Cardiac fibroblast (primary cell): ENCODE results near the gene FDCSP.

Experiments used
- DNase-seq, 2 donors: peaks; one replicate each; pipeline versions ENCODE4 v3.0.0 to v3.0.0-alpha.2; 2010; ENCODE audit warnings: low read depth in 2 of 2
- H3K4me3 ChIP-seq, 2 donors: replicated peaks in 1 of 2; 1 replicate in 1 of 2; 2 replicates in 1 of 2; pipeline ENCODE4 v1.5.1; 2011; ENCODE audit warnings: low read depth in 2 of 2, low read length in 2 of 2, mild to moderate bottlenecking in 2 of 2, moderate library complexity in 1 of 2
- TF ChIP-seq, protein P1 (sequence below): IDR thresholded peaks from one replicate; pipeline ENCODE4 v1.5.1; 2011; ENCODE audit warnings: low read depth, mild to moderate bottlenecking, low read length, inconsistent platforms

FDCSP gene

DNA sequence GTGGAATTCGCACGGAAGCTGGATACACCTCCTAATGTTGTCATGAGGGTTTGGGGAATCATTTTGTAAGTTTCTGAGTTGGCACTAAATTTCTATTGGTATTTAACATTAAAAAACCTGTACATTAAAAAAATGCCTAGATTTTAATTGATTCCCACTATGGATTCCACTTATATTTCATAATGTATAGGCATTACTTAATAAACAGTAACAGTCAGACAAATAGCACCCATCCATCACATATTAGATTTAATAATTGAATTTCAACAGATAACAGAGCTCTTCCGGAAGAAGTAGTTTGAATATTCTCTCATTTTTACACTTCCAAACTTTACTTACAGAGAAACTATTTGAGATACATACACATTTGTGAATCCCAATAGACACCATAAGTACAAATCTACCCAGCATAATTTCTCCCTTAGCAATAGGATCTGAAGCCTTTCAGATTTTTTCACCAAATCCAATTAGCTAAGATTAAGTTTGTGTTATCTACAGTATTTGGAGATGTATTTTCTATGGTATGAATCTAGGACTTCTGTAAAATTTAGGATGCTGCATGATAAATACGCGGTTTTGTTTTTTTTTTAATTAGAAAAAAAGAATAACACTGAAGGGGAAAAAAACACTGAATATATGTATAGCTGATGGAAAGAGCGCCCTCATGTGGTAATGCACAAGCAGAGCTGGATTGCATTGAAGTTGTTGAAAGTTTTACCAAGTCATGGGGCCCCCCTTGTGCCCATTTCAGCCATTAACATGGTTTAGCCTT, 42.6 kb upstream of the FDCSP start:
- H3K4me3 ChIP-seq, result no peak overlapping the region
- DNase-seq, result peak; percentile 67 to 77
- TF ChIP-seq, protein P1, sequence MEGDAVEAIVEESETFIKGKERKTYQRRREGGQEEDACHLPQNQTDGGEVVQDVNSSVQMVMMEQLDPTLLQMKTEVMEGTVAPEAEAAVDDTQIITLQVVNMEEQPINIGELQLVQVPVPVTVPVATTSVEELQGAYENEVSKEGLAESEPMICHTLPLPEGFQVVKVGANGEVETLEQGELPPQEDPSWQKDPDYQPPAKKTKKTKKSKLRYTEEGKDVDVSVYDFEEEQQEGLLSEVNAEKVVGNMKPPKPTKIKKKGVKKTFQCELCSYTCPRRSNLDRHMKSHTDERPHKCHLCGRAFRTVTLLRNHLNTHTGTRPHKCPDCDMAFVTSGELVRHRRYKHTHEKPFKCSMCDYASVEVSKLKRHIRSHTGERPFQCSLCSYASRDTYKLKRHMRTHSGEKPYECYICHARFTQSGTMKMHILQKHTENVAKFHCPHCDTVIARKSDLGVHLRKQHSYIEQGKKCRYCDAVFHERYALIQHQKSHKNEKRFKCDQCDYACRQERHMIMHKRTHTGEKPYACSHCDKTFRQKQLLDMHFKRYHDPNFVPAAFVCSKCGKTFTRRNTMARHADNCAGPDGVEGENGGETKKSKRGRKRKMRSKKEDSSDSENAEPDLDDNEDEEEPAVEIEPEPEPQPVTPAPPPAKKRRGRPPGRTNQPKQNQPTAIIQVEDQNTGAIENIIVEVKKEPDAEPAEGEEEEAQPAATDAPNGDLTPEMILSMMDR, result peak; percentile 52

GRCh38 chr4:70183940-70184246, 42.0 kb upstream of the FDCSP start:
- TF ChIP-seq, protein P1, result no peak
- no peak for DNase-seq
- no peak overlapping the region for H3K4me3 ChIP-seq

DNA sequence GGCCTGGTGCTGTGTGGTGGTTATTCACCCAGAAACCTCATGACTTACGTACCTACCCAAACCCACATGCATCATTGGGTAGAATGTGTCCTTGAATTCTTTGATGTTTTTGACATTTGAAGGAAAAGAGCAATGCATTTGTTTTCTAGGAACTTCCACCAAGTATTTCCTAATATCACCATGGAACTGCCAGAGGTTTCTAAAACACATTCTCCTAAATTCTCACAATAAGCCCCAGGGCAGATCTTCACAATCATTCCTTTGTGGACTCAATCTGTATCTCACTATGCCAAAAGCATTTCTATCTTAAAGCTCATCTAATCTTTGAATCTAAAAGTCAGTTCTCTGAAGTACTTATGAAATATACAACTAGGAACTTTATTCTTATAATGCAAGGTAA, 38.7 kb upstream of the FDCSP start:
- TF ChIP-seq, protein P1, result no peak
- DNase-seq, result no peak
- H3K4me3 ChIP-seq, result no peak overlapping the region

DNA sequence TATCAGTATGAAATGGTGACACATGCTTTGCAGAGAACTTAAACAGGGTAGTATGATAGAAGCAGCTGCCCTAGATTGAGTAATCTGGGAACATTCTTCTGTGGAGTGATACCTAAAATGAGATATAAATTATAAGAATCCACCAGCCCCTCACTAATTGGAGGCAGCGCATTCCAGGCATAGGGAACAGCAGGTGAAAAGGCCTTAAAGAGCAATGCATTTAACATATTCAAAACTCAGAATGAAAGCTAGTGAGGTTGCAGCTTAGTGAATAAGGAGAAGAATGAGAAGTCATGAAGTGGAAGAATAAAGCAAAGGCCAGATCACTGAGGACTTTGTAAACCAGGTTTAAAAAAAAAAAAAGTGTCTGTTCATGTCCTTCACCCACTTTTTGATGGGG, 35.3 kb upstream of the FDCSP start:
- no peak overlapping the region for H3K4me3 ChIP-seq
- no peak for DNase-seq
- TF ChIP-seq, protein P1, result no peak

GRCh38 chr4:70191647-70192046, 34.3 kb upstream of the FDCSP start:
- TF ChIP-seq, protein P1, result no peak
- H3K4me3 ChIP-seq, result no peak overlapping the region
- no peak for DNase-seq

DNA sequence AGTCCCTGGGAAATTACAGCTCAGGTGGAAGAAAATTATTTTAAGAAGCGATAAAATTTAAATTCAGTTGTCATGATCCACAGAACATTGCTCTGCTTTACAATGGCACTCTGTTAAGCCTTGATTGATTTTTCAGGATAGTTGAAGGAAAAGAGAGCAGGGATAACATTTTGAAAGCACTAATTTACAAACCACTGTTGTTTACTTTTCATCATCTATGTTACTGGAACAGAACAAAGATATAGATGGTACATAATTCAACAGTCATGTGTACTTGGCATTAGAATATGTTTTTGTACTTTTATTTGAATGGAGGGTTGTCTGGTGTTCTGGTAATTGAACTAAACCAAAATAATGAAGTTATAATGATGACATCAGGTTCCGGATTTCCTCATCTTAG, 33.0 kb upstream of the FDCSP start:
- TF ChIP-seq, protein P1, result no peak
- DNase-seq, result no peak
- no peak overlapping the region for H3K4me3 ChIP-seq

DNA sequence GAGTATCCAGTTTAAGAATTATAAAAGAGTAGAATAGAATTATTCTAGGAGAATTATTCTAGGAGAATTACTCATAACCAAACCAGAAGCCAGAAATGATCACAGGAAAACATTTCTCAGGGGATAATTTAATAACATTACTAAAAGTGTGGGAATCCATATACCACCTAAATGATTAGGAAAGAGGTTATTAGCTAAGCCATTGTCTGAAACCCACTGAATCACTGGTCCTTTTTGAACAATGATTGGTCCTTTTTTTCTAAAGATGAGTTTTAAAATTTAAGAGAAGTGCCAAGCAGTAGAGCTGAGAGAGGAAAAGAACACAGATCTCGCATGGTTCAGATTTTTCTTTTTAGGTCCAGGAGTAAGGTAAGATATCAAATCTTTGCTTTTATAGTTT, 30.5 kb upstream of the FDCSP start, which contains the start of gene ODAM:
TSS of gene ODAM (plus strand) at position 301 of the 400 bp plus-strand sequence. CDS start 819 bp downstream, outside the sequence.
- DNase-seq, result no peak
- H3K4me3 ChIP-seq, result no peak within 1 kb of the TSS
- TF ChIP-seq, protein P1, result no peak
